Measurements from ENCODE around the gene PNPLA7. TPM values are rescaled to one million over a fixed set of nuclear protein-coding genes. Genes with fewer than 3 reads are reported as not detected.

The PNPLA7 gene
- total RNA-seq, 2 experiments from 2014 or later = 1.5 to 10.2 TPM

GRCh38 chr9:137575364-137575715 lies 25.1 kb upstream of the PNPLA7 start:
- H3K79me2 ChIP-seq (ENCODE audit: insufficient read depth, low read depth, low read length) = peaks cover 52% of the 10 kb centered on the region
- DNase-seq (ENCODE audit: low spot score) = peak; percentile 33
- TF ChIP-seq CTCF (conservative IDR thresholded peaks at IDR 0.05; ENCODE audit: low read length) = no peak
- no peak for TF ChIP-seq EZH2phosphoT487 (IDR thresholded peaks at IDR 0.05; ENCODE audit: borderline replicate concordance, low read depth, low read length)
- H3K36me3 ChIP-seq (ENCODE audit: insufficient read depth, low read length) = peaks cover 65% of the 10 kb centered on the region
- POLR2A ChIA-PET = no interaction called here
- peak overlapping the region; percentile 92 for H3K4me2 ChIP-seq (ENCODE audit: low read length)
- peak overlapping the region; percentile 97 for H3K4me3 ChIP-seq (ENCODE audit: low read depth, low read length, poor library complexity, severe bottlenecking)
- TSS peak; percentile 36 for BruUV-seq (replicated peaks)
- H3K4me1 ChIP-seq (ENCODE audit: insufficient read depth, low read length, poor library complexity, severe bottlenecking) = peaks cover 40% of the 10 kb centered on the region
- H4K20me1 ChIP-seq (ENCODE audit: insufficient read depth, low read length) = peaks cover 12% of the 10 kb centered on the region; the same call in 1 of the 2 replicates
- H2AFZ ChIP-seq (ENCODE audit: low read length) = no peak overlapping the region
- H3K27ac ChIP-seq (ENCODE audit: low read depth, low read length, poor library complexity, severe bottlenecking) = peak overlapping the region; percentile 84
- no peaks in the 10 kb centered on the region for H3K9me3 ChIP-seq (ENCODE audit: low read length)
- H3K9me2 ChIP-seq (ENCODE audit: insufficient read depth, low read length) = no peaks in the 10 kb centered on the region
- CTCF ChIA-PET (ENCODE audit: unreplicated experiment) = interaction anchor here (0.6 kb wide), 1 partner anchor 9 kb away, joined by 3 read pairs; no protein-coding TSS in a partner anchor
- intact Hi-C loops (cut with micrococcal nuclease; ENCODE audit: unreplicated experiment) = loop anchor here (5.0 kb wide), 1 partner anchor 97 kb away; no protein-coding TSS in a partner anchor

GRCh38 chr9:137574192-137574591 lies 24.0 kb upstream of the PNPLA7 start:
- peaks cover 73% of the 10 kb centered on the region for H3K36me3 ChIP-seq (ENCODE audit: insufficient read depth, low read length)
- no peaks in the 10 kb centered on the region for H3K9me2 ChIP-seq (ENCODE audit: insufficient read depth, low read length)
- TF ChIP-seq CTCF (conservative IDR thresholded peaks at IDR 0.05; ENCODE audit: low read length) (no peak), EZH2phosphoT487 (IDR thresholded peaks at IDR 0.05; ENCODE audit: borderline replicate concordance, low read depth, low read length) (no peak)
- no peaks in the 10 kb centered on the region for H3K9me3 ChIP-seq (ENCODE audit: low read length)
- peaks cover 12% of the 10 kb centered on the region; the same call in 1 of the 2 replicates for H4K20me1 ChIP-seq (ENCODE audit: insufficient read depth, low read length)
- no TSS peak for BruUV-seq (replicated peaks)
- intact Hi-C loops (cut with micrococcal nuclease; ENCODE audit: unreplicated experiment) = no loop called here
- H2AFZ ChIP-seq (ENCODE audit: low read length) = no peak overlapping the region
- no peak overlapping the region for H3K4me3 ChIP-seq (ENCODE audit: low read depth, low read length, poor library complexity, severe bottlenecking)
- no peak overlapping the region for H3K4me2 ChIP-seq (ENCODE audit: low read length)
- peaks cover 38% of the 10 kb centered on the region for H3K4me1 ChIP-seq (ENCODE audit: insufficient read depth, low read length, poor library complexity, severe bottlenecking)
- H3K27ac ChIP-seq (ENCODE audit: low read depth, low read length, poor library complexity, severe bottlenecking) = no peak overlapping the region
- ChIA-PET POLR2A (no interaction called here), CTCF (ENCODE audit: unreplicated experiment) (no interaction called here)
- DNase-seq (ENCODE audit: low spot score) = no peak
- H3K79me2 ChIP-seq (ENCODE audit: insufficient read depth, low read depth, low read length) = peaks cover 52% of the 10 kb centered on the region

GRCh38 chr9:137570566-137570965 lies 20.4 kb upstream of the PNPLA7 start:
- Histone ChIP-seq H3K9me3 (ENCODE audit: low read length) (peaks cover 6% of the 10 kb centered on the region; the same call in 1 of the 2 replicates), H3K9me2 (ENCODE audit: insufficient read depth, low read length) (no peaks in the 10 kb centered on the region), H4K20me1 (ENCODE audit: insufficient read depth, low read length) (0 out of 2 replicates have a peak, but pooled peaks cover 6% of the 10 kb centered on the region), H3K4me3 (ENCODE audit: low read depth, low read length, poor library complexity, severe bottlenecking) (no peak overlapping the region), H2AFZ (ENCODE audit: low read length) (no peak overlapping the region), H3K4me2 (ENCODE audit: low read length) (no peak overlapping the region), H3K27ac (ENCODE audit: low read depth, low read length, poor library complexity, severe bottlenecking) (no peak overlapping the region), H3K36me3 (ENCODE audit: insufficient read depth, low read length) (peaks cover 65% of the 10 kb centered on the region), H3K4me1 (ENCODE audit: insufficient read depth, low read length, poor library complexity, severe bottlenecking) (peaks cover 11% of the 10 kb centered on the region), H3K79me2 (ENCODE audit: insufficient read depth, low read depth, low read length) (peaks cover 24% of the 10 kb centered on the region)
- no peak for DNase-seq (ENCODE audit: low spot score)
- ChIA-PET CTCF (ENCODE audit: unreplicated experiment) (no interaction called here), POLR2A (no interaction called here)
- TF ChIP-seq EZH2phosphoT487 (IDR thresholded peaks at IDR 0.05; ENCODE audit: borderline replicate concordance, low read depth, low read length) = no peak
- TF ChIP-seq CTCF (conservative IDR thresholded peaks at IDR 0.05; ENCODE audit: low read length) = no peak
- no TSS peak for BruUV-seq (replicated peaks)
- intact Hi-C loops (cut with micrococcal nuclease; ENCODE audit: unreplicated experiment) = no loop called here
